GM23248 (cell line): ENCODE results near the gene SEMA5A.

ENCODE experiments used
- EZH2 ChIP-seq: fragments of 200-600 bp; sonication (generic); IDR thresholded peaks from 2 replicates; pipeline ENCODE4 v1.6.1; 2018; ENCODE audit warnings: antibody characterized with exemption, mild to moderate bottlenecking; ENCODE audit not compliant: insufficient read depth, poor library complexity, severe bottlenecking
- EZH2phosphoT487 ChIP-seq: fragments of 200-600 bp; sonication (generic); IDR thresholded peaks from 2 replicates; pipeline ENCODE4 v1.6.1; 2018; ENCODE audit warnings: antibody characterized with exemption, moderate library complexity, mild to moderate bottlenecking, low read depth; ENCODE audit not compliant: insufficient read depth

GRCh38 chr5:9182899-9183695 lies 362.8 kb downstream of the SEMA5A start:
- TF ChIP-seq EZH2 (no peak), EZH2phosphoT487 (no peak)
